RWPE1 (cell line): ENCODE data around the gene CCDC88C.
A peak's percentile ranks its signal among the peaks of the same experiment; 100 is the strongest.

Experiments used
- CTCF ChIA-PET: fragments of 350-600 bp; sonication (Branson Sonifier 250); formaldehyde crosslinking; extraction: SDS; loops from one replicate; lab custom pipeline; 2021; lab: Yijun Ruan, JAX
- POLR2A ChIA-PET: fragments of 400-600 bp; formaldehyde crosslinking; extraction: SDS; loops from one replicate; lab custom pipeline; 2020; ENCODE audit warnings: antibody characterized with exemption; ENCODE audit not compliant: low non-redundant PET; lab: Yijun Ruan, JAX
- DNase-seq: peaks from one replicate; pipeline ENCODE4 v3.0.0; 2012; ENCODE audit warnings: low spot score
- H3K27ac ChIP-seq: fragments of 450-650 bp; 2 replicates; pipeline ENCODE4 v1.5.1; 2017
- CTCF ChIP-seq: fragments of 450-650 bp; conservative IDR thresholded peaks from 2 replicates; pipeline ENCODE4 v1.5.1; 2017; ENCODE audit warnings: low read depth, mild to moderate bottlenecking

CCDC88C gene

GRCh38 chr14:91357272-91358024 is 60.2 kb downstream of the CCDC88C start:
- DNase-seq = no peak
- ChIA-PET CTCF (interaction anchor here (0.6 kb wide), 1 partner anchor 1487 kb away, joined by 3 read pairs; no protein-coding TSS in a partner anchor), POLR2A (no interaction called here)
- peak overlapping the region; percentile 100 for H3K27ac ChIP-seq
- TF ChIP-seq CTCF = no peak

- H3K27ac ChIP-seq = peak overlapping the region; percentile 100
- ChIA-PET CTCF (interaction anchor here (0.5 to 0.7 kb wide), 3 partner anchors 12 to 1442 kb away, joined by 3 to 4 read pairs (median 3); no protein-coding TSS in a partner anchor), POLR2A (no interaction called here)
- DNase-seq = no peak
- TF ChIP-seq CTCF = no peak
Observed at GRCh38 chr14:91356181-91356763, 61.3 kb downstream of the CCDC88C start.

GRCh38 chr14:91354979-91355685 is 62.5 kb downstream of the CCDC88C start:
- no peak for TF ChIP-seq CTCF
- ChIA-PET POLR2A (interaction anchor here (0.6 kb wide), 1 partner anchor 60 kb away, joined by 4 read pairs; no protein-coding TSS in a partner anchor), CTCF (interaction anchor here (0.9 kb wide), 1 partner anchor 13 kb away, joined by 3 read pairs; no protein-coding TSS in a partner anchor)
- peak overlapping the region; percentile 73 for H3K27ac ChIP-seq
- no peak for DNase-seq

- ChIA-PET CTCF (interaction anchor here (0.9 kb wide), 1 partner anchor 13 kb away, joined by 3 read pairs; no protein-coding TSS in a partner anchor), POLR2A (interaction anchor here (0.6 kb wide), 1 partner anchor 61 kb away, joined by 4 read pairs; no protein-coding TSS in a partner anchor)
- H3K27ac ChIP-seq = peak overlapping the region; percentile 73
Observed at GRCh38 chr14:91354221-91354916, 63.3 kb downstream of the CCDC88C start.

More at GRCh38 chr14:91354221-91354916, 63.3 kb downstream of the CCDC88C start:
- TF ChIP-seq CTCF = no peak
- no peak for DNase-seq
